ENCODE measurements around the gene KCNH3.

Gene KCNH3

GRCh38 chr12:49567302-49567610 is 28.4 kb downstream of the KCNH3 start:
- peaks cover 24% of the 10 kb centered on the region for H4K20me1 ChIP-seq (ENCODE audit: insufficient read depth, low read length, poor library complexity, severe bottlenecking)
- H3K9ac ChIP-seq (ENCODE audit: low read depth, low read length, poor library complexity, severe bottlenecking) = peak overlapping the region; percentile 97
- no peaks in the 10 kb centered on the region for H3K9me3 ChIP-seq (ENCODE audit: insufficient read depth, low read depth, low read length)
- H2AFZ ChIP-seq (ENCODE audit: low read length) = peak overlapping the region; percentile 100
- no peaks in the 10 kb centered on the region for H3K27me3 ChIP-seq (ENCODE audit: insufficient read depth, low read length, poor library complexity, severe bottlenecking)
- H3K4me2 ChIP-seq (ENCODE audit: low read depth, low read length, poor library complexity, severe bottlenecking) = peak overlapping the region; percentile 100
- H3K4me3 ChIP-seq (ENCODE audit: low read length, poor library complexity, severe bottlenecking) = peak overlapping the region; percentile 100
- peaks cover 55% of the 10 kb centered on the region for H3K4me1 ChIP-seq (ENCODE audit: insufficient read depth, low read length, poor library complexity, severe bottlenecking)
- H3F3A ChIP-seq (ENCODE audit: low read depth) = no peaks in the 10 kb centered on the region
- TF ChIP-seq CTCF (conservative IDR thresholded peaks at IDR 0.05; ENCODE audit: low read length) = no peak
- no peak for TF ChIP-seq EZH2phosphoT487 (IDR thresholded peaks at IDR 0.05; ENCODE audit: borderline replicate concordance)
- H3K9me2 ChIP-seq (replicated peaks; ENCODE audit: low read depth, low read length) = no peaks in the 10 kb centered on the region
- peaks cover 59% of the 10 kb centered on the region for H3K79me2 ChIP-seq (ENCODE audit: insufficient read depth, low read length)
- peaks cover 16% of the 10 kb centered on the region for H3K36me3 ChIP-seq (ENCODE audit: insufficient read depth, low read length)

- Histone ChIP-seq H3K36me3 (ENCODE audit: insufficient read depth, low read length) (peaks cover 10% of the 10 kb centered on the region; the same call in 1 of the 2 replicates), H2AFZ (ENCODE audit: low read length) (peak within 1 kb of the TSS; percentile 100), H3K4me3 (ENCODE audit: low read length, poor library complexity, severe bottlenecking) (peak within 1 kb of the TSS; percentile 100), H3K79me2 (ENCODE audit: insufficient read depth, low read length) (peaks cover 59% of the 10 kb centered on the region), H3K27me3 (ENCODE audit: insufficient read depth, low read length, poor library complexity, severe bottlenecking) (no peaks in the 10 kb centered on the region), H3K9ac (ENCODE audit: low read depth, low read length, poor library complexity, severe bottlenecking) (peak within 1 kb of the TSS; percentile 97), H3K4me1 (ENCODE audit: insufficient read depth, low read length, poor library complexity, severe bottlenecking) (peaks cover 55% of the 10 kb centered on the region), H3K9me2 (replicated peaks; ENCODE audit: low read depth, low read length) (no peaks in the 10 kb centered on the region), H3K9me3 (ENCODE audit: insufficient read depth, low read depth, low read length) (no peaks in the 10 kb centered on the region), H3K4me2 (ENCODE audit: low read depth, low read length, poor library complexity, severe bottlenecking) (peak within 1 kb of the TSS; percentile 100), H3F3A (ENCODE audit: low read depth) (no peaks in the 10 kb centered on the region), H4K20me1 (ENCODE audit: insufficient read depth, low read length, poor library complexity, severe bottlenecking) (peaks cover 24% of the 10 kb centered on the region)
- TF ChIP-seq CTCF (conservative IDR thresholded peaks at IDR 0.05; ENCODE audit: low read length) (no peak), EZH2phosphoT487 (IDR thresholded peaks at IDR 0.05; ENCODE audit: borderline replicate concordance) (no peak)
These were observed 29.0 kb downstream of the KCNH3 start, which contains the start of gene MCRS1 for GRCh38 chr12:49567611-49568441. MCRS1 (minus strand) TSS chr12:49568142; CDS start chr12:49566731, 1,411 bp downstream.

- no peaks in the 10 kb centered on the region for H3K9me3 ChIP-seq (ENCODE audit: insufficient read depth, low read depth, low read length)
- H3K9me2 ChIP-seq (replicated peaks; ENCODE audit: low read depth, low read length) = no peaks in the 10 kb centered on the region
- peak overlapping the region; percentile 100 for H2AFZ ChIP-seq (ENCODE audit: low read length)
- H3K4me3 ChIP-seq (ENCODE audit: low read length, poor library complexity, severe bottlenecking) = peak overlapping the region; percentile 100
- no peaks in the 10 kb centered on the region for H3F3A ChIP-seq (ENCODE audit: low read depth)
- peak overlapping the region; percentile 97 for H3K9ac ChIP-seq (ENCODE audit: low read depth, low read length, poor library complexity, severe bottlenecking)
- H3K4me1 ChIP-seq (ENCODE audit: insufficient read depth, low read length, poor library complexity, severe bottlenecking) = peaks cover 55% of the 10 kb centered on the region
- TF ChIP-seq EZH2phosphoT487 (IDR thresholded peaks at IDR 0.05; ENCODE audit: borderline replicate concordance) (no peak), CTCF (conservative IDR thresholded peaks at IDR 0.05; ENCODE audit: low read length) (0 out of 2 replicates have a peak, but pooled peaks have one; percentile 9)
- H3K4me2 ChIP-seq (ENCODE audit: low read depth, low read length, poor library complexity, severe bottlenecking) = peak overlapping the region; percentile 93
- peaks cover 24% of the 10 kb centered on the region for H4K20me1 ChIP-seq (ENCODE audit: insufficient read depth, low read length, poor library complexity, severe bottlenecking)
- H3K79me2 ChIP-seq (ENCODE audit: insufficient read depth, low read length) = peaks cover 59% of the 10 kb centered on the region
- peaks cover 2% of the 10 kb centered on the region; the same call in 1 of the 2 replicates for H3K36me3 ChIP-seq (ENCODE audit: insufficient read depth, low read length)
- no peaks in the 10 kb centered on the region for H3K27me3 ChIP-seq (ENCODE audit: insufficient read depth, low read length, poor library complexity, severe bottlenecking)
These were observed 29.8 kb downstream of the KCNH3 start for GRCh38 chr12:49568442-49569162.
